K562 (cell line): ENCODE results near the gene MCU. TPM values are rescaled to one million over a fixed set of nuclear protein-coding genes. Genes with fewer than 3 reads are reported as not detected.

Experiments used
- ARID1B ChIP-seq: fragments of 450-650 bp; IDR thresholded peaks from 2 replicates; pipeline ENCODE4 v1.6.1; 2016; ENCODE audit warnings: antibody characterized with exemption, mild to moderate bottlenecking, inconsistent platforms
- BCL6 ChIP-seq: fragments of 250-450 bp; sonication (Bioruptor Pico); IDR thresholded peaks from 2 replicates; pipeline ENCODE4 v1.4.0; 2020
- C11orf30 ChIP-seq: fragments of 450-650 bp; IDR thresholded peaks from 2 replicates; pipeline ENCODE4 v1.6.1; 2016; ENCODE audit warnings: low read depth, mild to moderate bottlenecking
- CGGBP1 ChIP-seq: fragments of 250-450 bp; sonication (Bioruptor Pico); IDR thresholded peaks from 2 replicates; pipeline ENCODE4 v1.9.0; 2021; ENCODE audit warnings: mild to moderate bottlenecking
- EP300 ChIP-seq: IDR thresholded peaks from 2 replicates; pipeline ENCODE4 v1.6.1; 2012; ENCODE audit warnings: low read length, improper control_type of control experiment
- FOXK1 ChIP-seq: sonication (generic); formaldehyde crosslinking; IDR thresholded peaks from 2 replicates; pipeline ENCODE4 v1.8.0; 2022; ENCODE audit warnings: missing genetic modification reagents, mild to moderate bottlenecking, borderline replicate concordance
- HDAC8 ChIP-seq: fragments of 450-650 bp; IDR thresholded peaks from 2 replicates; pipeline ENCODE4 v1.6.1; 2016; ENCODE audit warnings: mild to moderate bottlenecking, missing genetic modification characterization, moderate library complexity, missing compliant biosample characterization
- MECOM ChIP-seq: fragments of 250-450 bp; sonication (Bioruptor Pico); IDR thresholded peaks from 2 replicates; pipeline ENCODE4 v1.8.0; 2022; ENCODE audit warnings: inconsistent platforms
- MYNN ChIP-seq, 2 experiments: sonication (generic); formaldehyde crosslinking in 1 of 2; IDR thresholded peaks; 2 replicates each; pipeline versions ENCODE4 v1.5.0 to v1.6.1; 2016 to 2020; ENCODE audit warnings: antibody characterized with exemption in 1 of 2, missing genetic modification reagents in 1 of 2
- NR2C2 ChIP-seq, 2 experiments: fragments of 200-800 bp in 1 of 2; sonication (Bioruptor generic) in 1 of 2; sonication (generic) in 1 of 2; formaldehyde crosslinking in 1 of 2; IDR thresholded peaks; 2 replicates each; pipeline versions ENCODE4 v1.6.1 to v1.8.0; 2016 to 2022; ENCODE audit warnings: mild to moderate bottlenecking in 1 of 2, missing compliant biosample characterization in 1 of 2, missing genetic modification characterization in 1 of 2, missing genetic modification reagents in 1 of 2
- PYGO2 ChIP-seq: fragments of 450-650 bp; IDR thresholded peaks from 2 replicates; pipeline ENCODE4 v1.6.1; 2016; ENCODE audit warnings: mild to moderate bottlenecking, missing genetic modification characterization, moderate library complexity, missing compliant biosample characterization
- SMAD1 ChIP-seq: fragments of 150-350 bp; IDR thresholded peaks from 2 replicates; pipeline ENCODE4 v1.6.1; 2014; ENCODE audit warnings: low read length, low read depth; ENCODE audit not compliant: partially characterized antibody
- SMAD4 ChIP-seq: fragments of 250-450 bp; sonication (Bioruptor Pico); conservative IDR thresholded peaks from 2 replicates; pipeline ENCODE4 v1.8.0; 2021; ENCODE audit warnings: inconsistent platforms, mild to moderate bottlenecking, moderate library complexity
- TCF3 ChIP-seq: sonication (generic); formaldehyde crosslinking; IDR thresholded peaks from 2 replicates; pipeline ENCODE4 v1.4.0; 2020; ENCODE audit warnings: mild to moderate bottlenecking, missing genetic modification reagents
- TEAD2 ChIP-seq: fragments of 450-650 bp; IDR thresholded peaks from 2 replicates; pipeline ENCODE4 v1.6.1; 2016; ENCODE audit warnings: missing genetic modification characterization, control low read depth, missing compliant biosample characterization
- ZNF217 ChIP-seq: sonication (generic); formaldehyde crosslinking; IDR thresholded peaks from 2 replicates; pipeline ENCODE4 v1.8.0; 2022; ENCODE audit warnings: mild to moderate bottlenecking, missing genetic modification reagents
- ZNF23 ChIP-seq: fragments of 250-450 bp; sonication (Bioruptor Pico); IDR thresholded peaks from 2 replicates; pipeline ENCODE4 v1.4.0; 2020; ENCODE audit warnings: mild to moderate bottlenecking
- ZNF239 ChIP-seq: fragments of 250-450 bp; sonication (Bioruptor Pico); IDR thresholded peaks from 2 replicates; pipeline ENCODE4 v1.4.0; 2020; ENCODE audit warnings: mild to moderate bottlenecking
- ZSCAN29 ChIP-seq: fragments of 450-650 bp; IDR thresholded peaks from 2 replicates; pipeline ENCODE4 v1.6.1; 2017
- polyA plus RNA-seq, 8 experiments: library from polyadenylated mRNA; depleted of rRNA in 4 of 8; stranded (reverse) in 5 of 8; unstranded in 3 of 8; fragments of >200 nt; fragmentation: Nextera tagmentation in 2 of 8; fragmentation: Illumina TruSeq in 1 of 8; extraction: Ambion mirVana in 2 of 8; extraction: Trizol in 1 of 8; gene quantifications; 2 replicates each; pipeline versions ENCODE4 v1.2.1 to v1.2.3, GENCODE V29; 2011 to 2014; ENCODE audit warnings: inconsistent platforms in 1 of 8, missing spikeins in 1 of 8
- total RNA-seq, 7 experiments: library from RNA; depleted of rRNA in 6 of 7; stranded (reverse); fragments of >200 nt in 6 of 7; fragmentation: Illumina TruSeq in 2 of 7; extraction: Trizol in 2 of 7; gene quantifications; 2 replicates each; pipeline versions ENCODE4 v1.2.1 to v1.2.3, GENCODE V29; 2011 to 2021; ENCODE audit warnings: low replicate concordance in 1 of 7
- TF ChIP-seq, protein P1 (sequence below), 3 experiments: fragments of 200-800 bp in 1 of 3; fragments of 250-450 bp in 1 of 3; fragments of 450-650 bp in 1 of 3; sonication (Bioruptor Pico) in 1 of 3; sonication (Bioruptor generic) in 1 of 3; formaldehyde crosslinking in 1 of 3; IDR thresholded peaks; 2 replicates each; pipeline versions ENCODE4 v1.6.1 to v1.8.0; 2016 to 2022; ENCODE audit warnings: mild to moderate bottlenecking in 2 of 3, missing genetic modification characterization in 2 of 3, missing compliant biosample characterization in 1 of 3, moderate library complexity in 1 of 3
- TF ChIP-seq, protein P2 (sequence below): fragments of 450-650 bp; IDR thresholded peaks from 2 replicates; pipeline ENCODE4 v1.6.1; 2016
- TF ChIP-seq, protein P3 (sequence below): IDR thresholded peaks from 3 replicates; pipeline ENCODE4 v1.6.1; 2011; ENCODE audit warnings: borderline replicate concordance, mild to moderate bottlenecking; ENCODE audit not compliant: insufficient read length, insufficient read depth

The MCU gene
- total and polyA plus RNA-seq, 9 of the 15 experiments (the other 6 are each of a cell fraction or from before 2014, with no cell fraction given) = 8.2 to 88.8 (median 21.3) TPM

- 0 out of 2 replicates have a peak, but pooled peaks have one; percentile 53 for TF ChIP-seq TEAD2 (tag)
- no peak for TF ChIP-seq FOXK1 (CRISPR knock-in tag)
- TF ChIP-seq ARID1B = peak; percentile 75
- peak; percentile 89 for TF ChIP-seq SMAD4 (CRISPR knock-in tag)
- no peak for TF ChIP-seq MYNN (IDR thresholded peaks at IDR 0.05)
- no peak for TF ChIP-seq MYNN (CRISPR knock-in tag; IDR thresholded peaks at IDR 0.05)
- TF ChIP-seq C11orf30 = no peak
- peak; percentile 49; the same call in 1 of the 2 replicates for TF ChIP-seq ZNF239 (CRISPR knock-in tag)
- TF ChIP-seq, protein P1, sequence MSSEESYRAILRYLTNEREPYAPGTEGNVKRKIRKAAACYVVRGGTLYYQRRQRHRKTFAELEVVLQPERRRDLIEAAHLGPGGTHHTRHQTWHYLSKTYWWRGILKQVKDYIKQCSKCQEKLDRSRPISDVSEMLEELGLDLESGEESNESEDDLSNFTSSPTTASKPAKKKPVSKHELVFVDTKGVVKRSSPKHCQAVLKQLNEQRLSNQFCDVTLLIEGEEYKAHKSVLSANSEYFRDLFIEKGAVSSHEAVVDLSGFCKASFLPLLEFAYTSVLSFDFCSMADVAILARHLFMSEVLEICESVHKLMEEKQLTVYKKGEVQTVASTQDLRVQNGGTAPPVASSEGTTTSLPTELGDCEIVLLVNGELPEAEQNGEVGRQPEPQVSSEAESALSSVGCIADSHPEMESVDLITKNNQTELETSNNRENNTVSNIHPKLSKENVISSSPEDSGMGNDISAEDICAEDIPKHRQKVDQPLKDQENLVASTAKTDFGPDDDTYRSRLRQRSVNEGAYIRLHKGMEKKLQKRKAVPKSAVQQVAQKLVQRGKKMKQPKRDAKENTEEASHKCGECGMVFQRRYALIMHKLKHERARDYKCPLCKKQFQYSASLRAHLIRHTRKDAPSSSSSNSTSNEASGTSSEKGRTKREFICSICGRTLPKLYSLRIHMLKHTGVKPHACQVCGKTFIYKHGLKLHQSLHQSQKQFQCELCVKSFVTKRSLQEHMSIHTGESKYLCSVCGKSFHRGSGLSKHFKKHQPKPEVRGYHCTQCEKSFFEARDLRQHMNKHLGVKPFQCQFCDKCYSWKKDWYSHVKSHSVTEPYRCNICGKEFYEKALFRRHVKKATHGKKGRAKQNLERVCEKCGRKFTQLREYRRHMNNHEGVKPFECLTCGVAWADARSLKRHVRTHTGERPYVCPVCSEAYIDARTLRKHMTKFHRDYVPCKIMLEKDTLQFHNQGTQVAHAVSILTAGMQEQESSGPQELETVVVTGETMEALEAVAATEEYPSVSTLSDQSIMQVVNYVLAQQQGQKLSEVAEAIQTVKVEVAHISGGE (CRISPR knock-in tag; IDR thresholded peaks at IDR 0.05) = peak in 1 of 3 experiments; percentile 68; a peak in 1 of 6 replicates
- TF ChIP-seq ZNF217 (CRISPR knock-in tag) = no peak
- TF ChIP-seq, protein P2, sequence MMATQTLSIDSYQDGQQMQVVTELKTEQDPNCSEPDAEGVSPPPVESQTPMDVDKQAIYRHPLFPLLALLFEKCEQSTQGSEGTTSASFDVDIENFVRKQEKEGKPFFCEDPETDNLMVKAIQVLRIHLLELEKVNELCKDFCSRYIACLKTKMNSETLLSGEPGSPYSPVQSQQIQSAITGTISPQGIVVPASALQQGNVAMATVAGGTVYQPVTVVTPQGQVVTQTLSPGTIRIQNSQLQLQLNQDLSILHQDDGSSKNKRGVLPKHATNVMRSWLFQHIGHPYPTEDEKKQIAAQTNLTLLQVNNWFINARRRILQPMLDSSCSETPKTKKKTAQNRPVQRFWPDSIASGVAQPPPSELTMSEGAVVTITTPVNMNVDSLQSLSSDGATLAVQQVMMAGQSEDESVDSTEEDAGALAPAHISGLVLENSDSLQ = peak; percentile 76
- TF ChIP-seq ZSCAN29 = no peak
- peak; percentile 79; the same call in 1 of the 2 replicates for TF ChIP-seq HDAC8
- TF ChIP-seq EP300 = peak; percentile 30; the same call in 1 of the 2 replicates
- TF ChIP-seq BCL6 = no peak
- no peak for TF ChIP-seq NR2C2 (CRISPR knock-in tag; IDR thresholded peaks at IDR 0.05)
- no peak; the same call in 1 of the 2 replicates for TF ChIP-seq NR2C2 (tag; IDR thresholded peaks at IDR 0.05)
- peak; percentile 89 for TF ChIP-seq MECOM (CRISPR knock-in tag)
- TF ChIP-seq CGGBP1 (CRISPR knock-in tag) = no peak; the same call in 1 of the 2 replicates
- peak; percentile 91 for TF ChIP-seq ZNF23 (CRISPR knock-in tag)
- no peak for TF ChIP-seq SMAD1
- 0 out of 2 replicates have a peak, but pooled peaks have one; percentile 19 for TF ChIP-seq TCF3 (CRISPR knock-in tag)
- TF ChIP-seq, protein P3, sequence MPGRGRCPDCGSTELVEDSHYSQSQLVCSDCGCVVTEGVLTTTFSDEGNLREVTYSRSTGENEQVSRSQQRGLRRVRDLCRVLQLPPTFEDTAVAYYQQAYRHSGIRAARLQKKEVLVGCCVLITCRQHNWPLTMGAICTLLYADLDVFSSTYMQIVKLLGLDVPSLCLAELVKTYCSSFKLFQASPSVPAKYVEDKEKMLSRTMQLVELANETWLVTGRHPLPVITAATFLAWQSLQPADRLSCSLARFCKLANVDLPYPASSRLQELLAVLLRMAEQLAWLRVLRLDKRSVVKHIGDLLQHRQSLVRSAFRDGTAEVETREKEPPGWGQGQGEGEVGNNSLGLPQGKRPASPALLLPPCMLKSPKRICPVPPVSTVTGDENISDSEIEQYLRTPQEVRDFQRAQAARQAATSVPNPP = no peak
- TF ChIP-seq PYGO2 (tag) = no peak
These were observed 196.3 kb downstream of the MCU start (continued) for GRCh38 chr10:72888151-72888638.
